ENCODE results near the gene CIRBP. TPM values are rescaled to one million over a fixed set of nuclear protein-coding genes. Genes with fewer than 3 reads are reported as not detected.
A peak's percentile ranks its signal among the peaks of the same experiment; 100 is the strongest.

CIRBP gene
- total and polyA plus RNA-seq, 9 of the 15 experiments (the other 6 are each of a cell fraction or from before 2014, with no cell fraction given), result 20.5 to 327 (median 176) TPM

DNA sequence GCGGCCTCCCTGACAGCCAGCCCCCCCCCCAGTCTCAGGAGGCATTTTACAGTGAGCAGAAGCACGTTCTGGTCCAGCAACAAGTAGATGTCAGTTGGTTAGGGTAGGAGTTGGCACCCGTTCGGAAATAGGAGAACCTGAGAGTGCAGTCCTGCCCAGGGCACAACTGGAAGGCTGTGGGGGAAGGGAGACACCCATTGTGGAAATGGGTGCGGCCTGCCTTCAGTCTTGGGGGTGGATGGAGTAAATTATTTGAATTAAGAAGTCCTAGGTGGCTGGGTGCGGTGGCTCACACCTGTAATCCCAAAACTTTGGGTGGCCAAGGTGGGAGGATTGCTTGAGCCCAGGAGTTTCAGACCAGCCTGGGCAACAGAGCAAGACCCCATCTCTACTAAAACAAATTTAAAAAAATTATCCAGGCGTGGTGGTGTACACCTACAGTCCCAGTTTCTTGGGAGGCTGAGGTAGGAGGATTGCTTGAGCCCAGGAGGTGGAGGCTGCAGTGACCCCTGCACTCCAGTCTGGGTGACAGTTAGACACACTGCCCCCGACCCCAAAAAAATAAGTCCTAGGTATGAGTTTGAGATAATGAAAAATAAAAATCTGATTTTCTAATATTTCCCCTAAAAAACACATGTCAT is 1.2 kb downstream of the CIRBP start (continued):
- TF ChIP-seq ZNF280A (IDR thresholded peaks at IDR 0.05; ENCODE audit: low read depth, partially characterized antibody) (no peak), MCM7 (IDR thresholded peaks at IDR 0.05) (no peak), DIDO1 (tag; IDR thresholded peaks at IDR 0.05; ENCODE audit: low read depth) (no peak), ZNF707 (CRISPR knock-in tag; conservative IDR thresholded peaks at IDR 0.05) (no peak), ZFP1 (CRISPR knock-in tag; IDR thresholded peaks at IDR 0.05) (no peak), NR2C1 (IDR thresholded peaks at IDR 0.05) (no peak; the same call in 1 of the 2 replicates), NR2C1 (tag; IDR thresholded peaks at IDR 0.05) (no peak), SIRT6 (IDR thresholded peaks at IDR 0.05; ENCODE audit: low read depth, low read length) (no peak), EP300 (IDR thresholded peaks at IDR 0.05; ENCODE audit: low read length) (no peak), PHF21A (IDR thresholded peaks at IDR 0.05; ENCODE audit: borderline replicate concordance, low read depth) (no peak), HES1 (IDR thresholded peaks at IDR 0.05; ENCODE audit: low read depth) (no peak), GATAD2A (IDR thresholded peaks at IDR 0.05) (no peak), TBP (optimal IDR thresholded peaks at IDR 0.05; ENCODE audit: low read depth, low read length) (no peak), GABPA (tag; conservative IDR thresholded peaks at IDR 0.05; ENCODE audit: low read depth) (no peak; the same call in 1 of the 2 replicates), GABPB1 (CRISPR knock-in tag; IDR thresholded peaks at IDR 0.05) (no peak), ADNP (tag; IDR thresholded peaks at IDR 0.05) (no peak), RBM22 (IDR thresholded peaks at IDR 0.05; ENCODE audit: low read depth, low read length, poor library complexity, severe bottlenecking) (no peak), CHD2 (IDR thresholded peaks at IDR 0.05; ENCODE audit: low read depth, low read length) (peak; percentile 34; the same call in 1 of the 2 replicates), ZNF143 (CRISPR knock-in tag; IDR thresholded peaks at IDR 0.05) (no peak), WHSC1 (IDR thresholded peaks at IDR 0.05; ENCODE audit: low read length) (no peak), HNRNPL (IDR thresholded peaks at IDR 0.05; ENCODE audit: low read depth, low read length) (no peak), CHCHD3 (CRISPR knock-in tag; IDR thresholded peaks at IDR 0.05) (no peak), SREBF2 (CRISPR knock-in tag; IDR thresholded peaks at IDR 0.05) (no peak), ZBTB8A (IDR thresholded peaks at IDR 0.05; ENCODE audit: partially characterized antibody) (no peak)
- TF ChIP-seq, protein P1, sequence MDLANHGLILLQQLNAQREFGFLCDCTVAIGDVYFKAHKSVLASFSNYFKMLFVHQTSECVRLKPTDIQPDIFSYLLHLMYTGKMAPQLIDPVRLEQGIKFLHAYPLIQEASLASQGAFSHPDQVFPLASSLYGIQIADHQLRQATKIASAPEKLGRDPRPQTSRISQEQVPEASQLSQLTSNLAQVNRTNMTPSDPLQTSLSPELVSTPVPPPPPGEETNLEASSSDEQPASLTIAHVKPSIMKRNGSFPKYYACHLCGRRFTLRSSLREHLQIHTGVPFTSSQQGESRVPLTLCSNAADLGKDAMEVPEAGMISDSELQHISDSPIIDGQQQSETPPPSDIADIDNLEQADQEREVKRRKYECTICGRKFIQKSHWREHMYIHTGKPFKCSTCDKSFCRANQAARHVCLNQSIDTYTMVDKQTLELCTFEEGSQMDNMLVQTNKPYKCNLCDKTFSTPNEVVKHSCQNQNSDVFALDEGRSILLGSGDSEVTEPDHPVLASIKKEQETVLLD (IDR thresholded peaks at IDR 0.05), result no peak
- TF ChIP-seq, protein P2, sequence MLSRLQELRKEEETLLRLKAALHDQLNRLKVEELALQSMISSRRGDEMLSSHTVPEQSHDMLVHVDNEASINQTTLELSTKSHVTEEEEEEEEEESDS (CRISPR knock-in tag; IDR thresholded peaks at IDR 0.05), result no peak
- TF ChIP-seq, protein P3, sequence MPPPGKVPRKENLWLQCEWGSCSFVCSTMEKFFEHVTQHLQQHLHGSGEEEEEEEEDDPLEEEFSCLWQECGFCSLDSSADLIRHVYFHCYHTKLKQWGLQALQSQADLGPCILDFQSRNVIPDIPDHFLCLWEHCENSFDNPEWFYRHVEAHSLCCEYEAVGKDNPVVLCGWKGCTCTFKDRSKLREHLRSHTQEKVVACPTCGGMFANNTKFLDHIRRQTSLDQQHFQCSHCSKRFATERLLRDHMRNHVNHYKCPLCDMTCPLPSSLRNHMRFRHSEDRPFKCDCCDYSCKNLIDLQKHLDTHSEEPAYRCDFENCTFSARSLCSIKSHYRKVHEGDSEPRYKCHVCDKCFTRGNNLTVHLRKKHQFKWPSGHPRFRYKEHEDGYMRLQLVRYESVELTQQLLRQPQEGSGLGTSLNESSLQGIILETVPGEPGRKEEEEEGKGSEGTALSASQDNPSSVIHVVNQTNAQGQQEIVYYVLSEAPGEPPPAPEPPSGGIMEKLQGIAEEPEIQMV (tag; conservative IDR thresholded peaks at IDR 0.05; ENCODE audit: low read depth), result no peak

Data from K562 (cell line).